Mucosa of rectum (tissue), 2 donors: Measurements from ENCODE around the gene ELOVL6.
A peak's percentile ranks its signal among the peaks of the same experiment; 100 is the strongest.

ENCODE experiments used
- H3K27ac ChIP-seq, 2 donors: one replicate each; pipeline ENCODE4 v1.7.0; 2013; ENCODE audit warnings: inconsistent platforms in 2 of 2, low read depth in 2 of 2, low read length in 2 of 2
- H3K27me3 ChIP-seq, 2 donors: one replicate each; pipeline ENCODE4 v1.7.0; 2013; ENCODE audit warnings: low read length in 2 of 2; ENCODE audit not compliant: control insufficient read depth in 2 of 2, insufficient read depth in 2 of 2
- H3K36me3 ChIP-seq, 2 donors: one replicate each; pipeline ENCODE4 v1.7.0; 2013; ENCODE audit warnings: low read length in 2 of 2; ENCODE audit not compliant: control insufficient read depth in 2 of 2, insufficient read depth in 2 of 2
- H3K4me1 ChIP-seq, 2 donors: one replicate each; pipeline ENCODE4 v1.7.0; 2013; ENCODE audit warnings: low read length in 2 of 2, mild to moderate bottlenecking in 1 of 2; ENCODE audit not compliant: control insufficient read depth in 2 of 2, insufficient read depth in 2 of 2
- H3K4me3 ChIP-seq, 2 donors: one replicate each; pipeline ENCODE4 v1.7.0; 2013; ENCODE audit warnings: low read length in 2 of 2
- H3K9ac ChIP-seq, 2 donors: one replicate each; pipeline ENCODE4 v1.7.0; 2013; ENCODE audit warnings: low read length in 2 of 2, low read depth in 1 of 2, mild to moderate bottlenecking in 1 of 2
- H3K9me3 ChIP-seq, 2 donors: one replicate each; pipeline ENCODE4 v1.7.0; 2013; ENCODE audit warnings: low read length in 2 of 2; ENCODE audit not compliant: control insufficient read depth in 2 of 2
- donor health status: healthy.
- donor health status: Normal muscosa, but diverticular disease.

Gene ELOVL6

DNA sequence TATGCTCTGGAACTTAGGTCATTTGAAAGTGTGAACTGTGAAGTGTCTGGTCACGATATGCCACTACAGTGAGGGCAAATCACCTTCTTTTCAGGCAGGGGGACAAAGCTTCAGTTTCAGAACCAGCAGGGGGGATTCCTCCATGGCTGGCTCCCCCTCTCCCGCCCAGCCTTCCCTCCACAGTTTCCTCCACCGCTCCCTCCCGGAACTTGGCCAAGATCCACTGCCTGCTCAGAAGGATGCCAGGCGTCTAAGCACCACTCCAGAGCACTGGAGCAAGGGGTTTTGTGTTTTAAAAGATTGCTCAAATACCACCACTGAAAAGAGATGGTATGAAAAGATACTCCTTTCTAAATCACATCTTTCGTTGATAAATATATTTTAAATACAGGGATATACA lies 126.9 kb downstream of the ELOVL6 start:
- no peaks in the 10 kb centered on the region for H3K27me3 ChIP-seq
- H3K36me3 ChIP-seq, result peaks cover 0 to 2% of the 10 kb centered on the region in 2 donors
- H3K9ac ChIP-seq, result no peak overlapping the region
- no peaks in the 10 kb centered on the region for H3K9me3 ChIP-seq
- H3K4me1 ChIP-seq, result peaks cover 0 to 6% of the 10 kb centered on the region in 2 donors
- H3K27ac ChIP-seq, result no peak overlapping the region
- no peak overlapping the region for H3K4me3 ChIP-seq

DNA sequence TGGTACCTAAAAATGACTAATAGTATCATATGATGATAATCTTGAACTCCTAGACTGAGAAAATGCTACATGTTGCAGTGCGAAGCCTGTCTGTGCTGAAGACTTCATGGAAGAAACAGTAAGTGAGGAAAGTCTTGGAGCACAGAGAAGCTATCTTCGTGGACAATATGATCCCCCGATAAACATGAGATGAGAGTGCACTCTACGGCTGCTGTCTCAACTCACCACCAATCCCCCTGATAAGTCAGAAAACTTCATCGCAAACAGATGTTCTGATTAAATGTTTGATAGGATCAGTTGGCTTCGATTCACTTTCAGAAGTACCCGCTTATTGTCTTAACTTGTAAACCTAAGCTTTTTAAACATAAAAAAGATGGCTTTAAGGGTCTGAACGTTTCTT lies 130.2 kb downstream of the ELOVL6 start:
- H3K9me3 ChIP-seq, result no peaks in the 10 kb centered on the region
- H3K36me3 ChIP-seq, result peaks cover 0 to 2% of the 10 kb centered on the region in 2 donors
- no peaks in the 10 kb centered on the region for H3K4me1 ChIP-seq
- H3K9ac ChIP-seq, result no peak overlapping the region
- no peak overlapping the region for H3K4me3 ChIP-seq
- H3K27ac ChIP-seq, result no peak overlapping the region
- H3K27me3 ChIP-seq, result no peaks in the 10 kb centered on the region

DNA sequence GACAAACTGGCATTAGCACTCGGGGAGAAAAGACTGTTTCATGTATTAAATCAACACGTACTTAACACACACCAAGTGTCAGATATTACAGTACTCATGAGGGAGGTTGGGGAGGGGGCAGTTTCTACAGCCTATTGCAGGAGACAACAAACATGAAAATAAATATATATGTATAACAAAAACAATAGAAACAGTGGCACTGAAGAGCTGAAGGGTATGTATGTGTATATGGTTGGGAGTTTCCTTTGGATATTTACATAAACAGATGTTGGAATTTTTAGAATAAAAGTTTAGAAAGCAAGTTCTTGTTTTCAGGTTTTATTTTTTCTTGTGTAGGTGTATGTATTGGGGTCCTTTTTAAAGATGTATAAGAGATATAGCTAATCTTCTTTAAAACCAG lies 133.5 kb downstream of the ELOVL6 start:
- Histone ChIP-seq H3K9me3 (no peaks in the 10 kb centered on the region), H3K27me3 (no peaks in the 10 kb centered on the region), H3K36me3 (peaks cover 0 to 2% of the 10 kb centered on the region in 2 donors), H3K4me1 (peaks cover 3 to 8% of the 10 kb centered on the region in 2 donors), H3K9ac (no peak overlapping the region), H3K27ac (no peak overlapping the region), H3K4me3 (no peak overlapping the region)

DNA sequence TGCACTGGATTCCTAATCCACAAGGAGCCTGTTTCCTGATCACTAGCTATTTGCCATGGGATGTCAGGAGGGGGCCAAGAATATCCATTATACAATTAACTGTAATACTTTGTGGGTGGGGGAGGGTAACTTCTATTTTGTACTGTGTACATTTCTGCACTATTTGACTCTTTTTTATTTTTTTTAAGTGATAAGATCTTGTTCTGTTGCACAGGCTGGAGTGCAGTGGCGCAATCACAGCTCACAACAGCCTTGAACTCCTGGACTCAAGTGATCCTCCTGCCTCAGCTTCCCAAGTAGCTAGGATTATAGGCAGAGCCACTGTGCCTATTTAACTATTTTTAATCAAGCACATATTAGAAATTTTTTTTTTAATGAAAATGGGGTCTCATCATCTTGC lies 134.1 kb downstream of the ELOVL6 start:
- Histone ChIP-seq H3K4me3 (no peak overlapping the region), H3K9ac (no peak overlapping the region), H3K9me3 (no peaks in the 10 kb centered on the region), H3K27ac (no peak overlapping the region), H3K4me1 (peaks cover 6 to 13% of the 10 kb centered on the region in 2 donors), H3K27me3 (no peaks in the 10 kb centered on the region), H3K36me3 (peaks cover 0 to 2% of the 10 kb centered on the region in 2 donors)

DNA sequence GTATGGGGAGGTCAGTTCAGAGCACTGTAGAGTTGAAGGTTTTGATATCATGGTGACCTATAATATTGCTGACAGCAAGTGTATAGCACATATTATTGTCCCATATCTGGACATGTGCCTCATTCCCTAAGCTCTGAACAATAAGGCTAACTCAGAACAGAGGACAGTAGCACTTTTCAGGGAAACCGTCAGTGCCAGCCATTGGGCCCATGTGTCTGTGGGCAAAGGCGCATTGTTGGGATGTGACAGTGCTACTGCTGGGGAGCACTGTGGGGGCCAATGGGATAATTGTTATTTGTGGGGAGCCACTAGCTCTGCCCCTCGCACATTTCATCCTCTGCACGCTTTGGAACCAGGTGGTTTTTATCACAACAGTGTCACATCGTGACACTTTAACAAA lies 136.2 kb downstream of the ELOVL6 start:
- Histone ChIP-seq H3K4me3 (no peak overlapping the region), H3K4me1 (peaks cover 6 to 20% of the 10 kb centered on the region in 2 donors), H3K9me3 (no peaks in the 10 kb centered on the region), H3K9ac (no peak overlapping the region), H3K36me3 (no peaks in the 10 kb centered on the region), H3K27me3 (no peaks in the 10 kb centered on the region), H3K27ac (no peak overlapping the region)

DNA sequence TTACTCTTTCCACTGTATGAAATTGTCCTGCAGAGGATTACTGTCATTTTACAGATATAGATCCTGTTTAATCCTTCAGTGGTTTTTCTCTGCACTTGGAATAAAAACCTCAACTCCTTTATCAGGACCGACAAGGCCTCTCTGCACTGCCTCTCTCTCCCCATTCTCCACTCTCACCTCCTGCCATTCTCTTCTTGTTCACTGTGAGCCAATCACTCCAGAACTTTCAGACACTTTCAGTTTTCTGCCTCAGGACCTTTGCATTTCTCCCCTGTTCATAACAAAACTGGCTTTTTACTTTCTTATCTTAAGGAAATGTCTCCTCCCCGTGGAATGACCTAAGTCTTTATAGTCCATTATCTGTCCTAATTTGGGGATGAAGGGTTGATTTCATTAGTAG lies 137.3 kb downstream of the ELOVL6 start:
- H3K27me3 ChIP-seq, result no peaks in the 10 kb centered on the region
- no peak overlapping the region for H3K4me3 ChIP-seq
- no peaks in the 10 kb centered on the region for H3K9me3 ChIP-seq
- H3K4me1 ChIP-seq, result peaks cover 6 to 20% of the 10 kb centered on the region in 2 donors
- H3K27ac ChIP-seq, result no peak overlapping the region
- no peak overlapping the region for H3K9ac ChIP-seq
- H3K36me3 ChIP-seq, result no peaks in the 10 kb centered on the region

DNA sequence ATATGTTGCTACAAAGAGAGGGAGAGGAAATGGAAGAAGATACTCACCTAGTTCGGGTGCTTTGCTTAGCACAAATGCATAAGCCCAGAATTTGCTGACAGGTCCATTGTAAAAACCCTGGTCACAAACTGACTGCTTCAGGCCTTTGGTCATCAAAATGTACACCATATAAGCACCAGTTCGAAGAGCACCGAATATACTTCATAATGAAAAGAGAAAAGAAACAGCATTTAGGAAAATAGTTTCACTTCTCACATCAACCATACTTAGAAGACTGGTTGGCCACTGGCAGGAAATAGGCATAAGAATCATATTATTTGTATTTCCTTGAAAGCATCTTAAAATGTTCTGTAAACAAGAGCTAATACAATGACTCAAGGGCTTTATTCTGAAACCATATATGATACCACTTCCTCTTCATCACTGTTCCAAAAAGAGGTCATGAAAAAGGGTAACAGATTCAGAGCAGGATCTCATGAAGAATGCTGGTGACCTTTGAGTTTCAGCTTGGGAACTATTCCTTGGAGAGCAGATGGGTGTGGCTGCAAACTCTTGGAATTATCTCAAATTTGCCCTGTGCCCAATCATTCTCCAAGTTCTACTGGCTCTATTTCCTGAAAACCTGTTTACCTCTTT lies 138.7 kb downstream of the ELOVL6 start:
- Histone ChIP-seq H3K9ac (no peak overlapping the region), H3K4me3 (peak overlapping the region in 1 of 2 donors; percentile 17), H3K27me3 (no peaks in the 10 kb centered on the region), H3K36me3 (no peaks in the 10 kb centered on the region), H3K27ac (peak overlapping the region; percentile 43 to 69), H3K4me1 (peaks cover 6 to 20% of the 10 kb centered on the region in 2 donors), H3K9me3 (no peaks in the 10 kb centered on the region)

DNA sequence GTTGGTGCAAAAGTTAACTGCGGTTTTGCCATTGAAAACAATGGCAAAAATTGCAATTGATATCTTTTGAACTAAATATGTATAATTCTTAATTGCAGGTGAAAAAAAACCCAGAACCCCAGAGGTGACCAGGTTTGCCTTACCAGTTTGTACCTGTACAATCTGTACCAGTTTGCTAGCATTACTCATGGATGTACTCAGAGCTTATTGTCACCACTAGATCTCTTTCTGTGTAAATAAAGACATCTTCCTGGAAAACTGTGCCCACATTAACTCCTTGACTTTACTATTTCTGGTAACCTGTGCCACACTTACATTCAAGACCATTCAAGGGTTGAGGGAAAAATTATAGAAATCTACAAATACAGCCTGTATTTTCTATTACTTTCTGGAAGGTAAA lies 139.7 kb downstream of the ELOVL6 start:
- no peak overlapping the region for H3K4me3 ChIP-seq
- no peaks in the 10 kb centered on the region for H3K36me3 ChIP-seq
- H3K27ac ChIP-seq, result peak overlapping the region in 1 of 2 donors; percentile 69
- H3K9me3 ChIP-seq, result no peaks in the 10 kb centered on the region
- no peaks in the 10 kb centered on the region for H3K27me3 ChIP-seq
- H3K4me1 ChIP-seq, result peaks cover 6 to 20% of the 10 kb centered on the region in 2 donors
- H3K9ac ChIP-seq, result no peak overlapping the region

DNA sequence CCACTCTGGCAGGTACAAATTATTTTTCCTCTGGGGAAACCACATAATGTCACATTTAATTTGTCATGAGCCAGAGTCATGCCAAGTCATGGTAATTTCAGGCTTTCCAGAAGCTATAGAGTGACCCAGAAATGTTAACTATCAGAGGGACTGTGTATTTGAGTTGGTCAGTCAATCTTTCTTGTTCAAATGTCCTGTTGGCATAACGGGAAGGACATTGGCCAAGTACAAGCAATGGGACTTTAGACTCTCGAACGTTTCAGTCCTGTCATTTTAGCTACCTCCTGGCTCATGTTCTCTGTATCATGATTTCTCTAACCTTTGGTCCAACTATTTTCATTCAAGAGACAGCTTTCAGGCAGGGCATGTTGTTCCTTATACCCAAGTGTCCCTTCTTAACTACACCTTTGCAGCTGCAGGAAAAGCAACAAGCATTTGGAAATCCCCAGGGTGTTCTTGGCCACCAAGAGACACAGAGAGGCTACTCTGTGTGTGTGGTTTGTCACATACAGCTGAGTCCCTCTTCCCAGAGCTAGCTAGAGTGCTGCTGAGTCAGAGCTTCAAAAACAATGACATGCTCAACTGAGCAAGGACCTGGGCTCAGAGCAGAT lies 143.2 kb downstream of the ELOVL6 start:
- Histone ChIP-seq H3K4me1 (peaks cover 5 to 15% of the 10 kb centered on the region in 2 donors), H3K27me3 (no peaks in the 10 kb centered on the region), H3K4me3 (no peak overlapping the region), H3K9ac (no peak overlapping the region), H3K9me3 (no peaks in the 10 kb centered on the region), H3K27ac (no peak overlapping the region), H3K36me3 (peaks cover 6% of the 10 kb centered on the region in 2 donors)

DNA sequence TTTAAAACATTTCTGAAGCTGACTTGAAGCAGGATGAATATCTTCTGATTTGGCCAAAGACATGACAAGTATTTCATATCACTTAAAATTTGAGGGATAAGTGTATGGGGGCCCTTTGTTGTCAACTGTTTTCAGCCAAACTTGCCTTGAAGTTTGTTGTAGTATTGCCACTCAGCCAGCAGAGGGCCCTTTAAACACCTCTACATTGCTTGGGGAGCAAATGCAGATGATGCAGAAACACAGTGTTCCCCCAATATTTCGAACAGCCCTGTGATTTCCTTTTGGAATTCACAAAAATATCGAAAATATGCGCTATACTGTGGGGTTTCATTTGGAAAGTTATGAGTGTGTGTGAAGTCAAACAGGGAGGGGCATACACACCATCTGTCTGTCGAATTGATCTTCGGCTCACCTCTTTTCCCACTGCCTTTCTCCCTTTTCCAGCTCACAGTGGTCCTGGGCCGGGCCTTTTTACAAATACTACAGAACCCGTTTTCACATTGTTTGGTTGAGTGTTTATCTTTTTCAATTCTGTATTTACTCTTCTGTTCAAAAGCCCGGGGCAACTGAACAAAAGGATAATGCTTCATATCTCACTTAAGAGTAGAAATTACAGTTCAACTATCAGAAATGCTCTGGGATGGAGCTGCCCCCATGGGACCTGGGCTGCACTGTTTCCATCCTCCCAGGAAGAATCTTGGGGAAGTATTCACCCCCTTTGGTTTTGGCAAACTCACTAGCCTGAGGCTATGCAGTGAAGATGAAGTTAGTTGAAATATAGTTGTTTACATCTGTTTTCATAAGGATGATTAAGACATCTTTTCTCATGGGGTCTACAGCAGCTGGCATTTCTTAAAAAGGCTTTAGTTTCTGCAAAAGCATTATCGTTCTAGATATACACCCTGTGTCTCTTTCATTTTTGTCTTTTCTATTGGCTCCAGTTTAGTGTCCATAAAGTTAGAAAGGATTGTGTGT lies 148.2 kb downstream of the ELOVL6 start:
- Histone ChIP-seq H3K4me1 (no peaks in the 10 kb centered on the region), H3K9me3 (no peaks in the 10 kb centered on the region), H3K36me3 (peaks cover 6% of the 10 kb centered on the region in 2 donors), H3K27ac (no peak overlapping the region), H3K9ac (no peak overlapping the region), H3K27me3 (no peaks in the 10 kb centered on the region), H3K4me3 (no peak overlapping the region)
